ENCODE data around the gene ITIH1.

Gene ITIH1

GRCh38 chr3:52816654-52817053 is 39.3 kb downstream of the ITIH1 start:
- DNase-seq (ENCODE audit: low spot score): no peak

- DNase-seq (ENCODE audit: low spot score): no peak
Observed at GRCh38 chr3:52817221-52817620, 39.8 kb downstream of the ITIH1 start.

DNA sequence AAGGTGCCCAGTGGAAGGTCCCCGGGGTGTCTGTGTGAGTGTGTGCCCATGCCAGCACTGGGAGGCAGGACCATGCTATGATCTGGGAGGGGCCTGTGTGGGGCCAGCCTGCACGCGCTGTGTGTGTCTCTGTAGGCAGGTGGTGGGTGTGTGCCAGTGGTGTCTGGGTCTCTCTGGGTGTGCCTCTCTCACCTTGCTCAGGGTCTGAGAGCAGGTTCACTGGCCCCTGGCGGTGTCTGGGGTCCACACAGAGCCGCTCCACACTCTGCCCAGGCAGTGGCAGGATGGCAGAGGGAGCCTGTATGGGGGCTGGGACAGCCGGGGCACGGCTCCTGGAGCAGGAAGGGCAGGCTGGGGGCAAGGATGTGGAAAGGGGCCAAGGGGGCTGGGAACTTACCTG is 40.5 kb downstream of the ITIH1 start:
- DNase-seq (ENCODE audit: low spot score): no peak

- no peak for DNase-seq (ENCODE audit: low spot score)
Observed at GRCh38 chr3:52819936-52820335, 42.5 kb downstream of the ITIH1 start.

DNA sequence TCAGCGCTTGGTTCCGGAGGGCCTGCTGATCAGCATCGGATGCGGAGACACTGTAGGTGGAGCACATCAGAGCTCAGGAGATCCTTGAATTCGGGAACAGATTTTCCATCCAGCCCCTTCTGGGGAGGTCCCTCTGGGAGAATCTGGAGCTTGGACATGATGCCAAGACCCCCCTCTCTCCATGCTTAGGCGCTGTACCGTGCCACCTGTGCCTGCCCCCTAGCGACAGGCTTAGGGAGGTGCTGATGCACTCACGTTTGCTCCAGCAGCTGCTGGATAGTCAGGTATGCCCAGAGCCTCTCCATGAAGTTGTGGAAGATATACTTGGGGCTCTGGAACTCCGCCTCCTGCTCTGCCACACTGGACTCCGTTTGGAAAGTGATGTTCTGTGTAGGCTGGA is 43.3 kb downstream of the ITIH1 start:
- DNase-seq (ENCODE audit: low spot score): no peak

GRCh38 chr3:52822363-52822762 is 45.0 kb downstream of the ITIH1 start:
- no peak for DNase-seq (ENCODE audit: low spot score)

DNA sequence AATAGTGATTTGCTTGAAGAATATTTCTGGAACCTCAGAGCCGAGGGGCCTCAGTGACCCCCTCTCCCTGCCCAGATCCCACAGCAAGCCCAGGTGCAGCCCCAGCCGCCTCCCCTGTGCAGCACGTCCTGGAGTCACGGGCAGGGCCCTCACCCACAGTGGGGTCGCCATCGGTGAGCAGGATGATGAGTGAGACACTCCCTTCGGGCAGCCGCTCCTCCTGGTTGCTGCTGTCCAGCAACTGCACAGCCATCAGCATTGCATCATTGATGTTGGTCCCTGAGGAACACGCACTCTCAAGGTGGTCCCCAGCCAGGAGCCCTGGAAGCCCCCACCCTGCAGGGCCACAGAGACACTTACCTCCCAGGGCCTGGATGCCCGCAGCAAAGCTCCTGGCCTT is 46.6 kb downstream of the ITIH1 start:
- DNase-seq (ENCODE audit: low spot score): no peak

GRCh38 chr3:52827441-52827840 is 50.0 kb downstream of the ITIH1 start:
- DNase-seq (ENCODE audit: low spot score): no peak

DNA sequence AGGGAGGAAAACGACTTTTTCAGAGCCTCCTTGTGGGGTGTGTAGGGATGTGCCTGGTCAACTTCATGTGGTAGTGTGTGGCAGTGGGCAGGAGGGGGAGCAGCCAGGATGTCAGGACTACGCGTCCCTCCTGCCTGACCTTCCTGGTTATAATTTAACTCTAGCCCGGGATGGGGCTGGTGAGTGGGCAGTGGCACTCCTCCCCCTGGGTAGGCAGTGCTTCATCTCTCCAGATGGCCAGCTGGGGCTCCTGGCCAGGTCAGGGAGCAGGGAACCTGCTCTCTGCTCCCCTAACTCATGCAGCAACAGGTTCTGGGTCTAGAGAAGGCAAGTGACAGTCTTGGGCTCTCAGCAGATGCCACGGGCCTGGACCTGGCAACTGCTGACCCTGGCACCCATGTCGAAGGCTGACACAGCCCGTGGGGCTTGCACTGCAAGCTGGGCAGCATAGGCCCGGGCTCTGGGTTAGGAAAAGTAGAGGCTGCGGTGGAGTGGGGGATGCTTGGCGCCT is 50.5 kb downstream of the ITIH1 start:
- no peak for DNase-seq (ENCODE audit: low spot score)

DNA sequence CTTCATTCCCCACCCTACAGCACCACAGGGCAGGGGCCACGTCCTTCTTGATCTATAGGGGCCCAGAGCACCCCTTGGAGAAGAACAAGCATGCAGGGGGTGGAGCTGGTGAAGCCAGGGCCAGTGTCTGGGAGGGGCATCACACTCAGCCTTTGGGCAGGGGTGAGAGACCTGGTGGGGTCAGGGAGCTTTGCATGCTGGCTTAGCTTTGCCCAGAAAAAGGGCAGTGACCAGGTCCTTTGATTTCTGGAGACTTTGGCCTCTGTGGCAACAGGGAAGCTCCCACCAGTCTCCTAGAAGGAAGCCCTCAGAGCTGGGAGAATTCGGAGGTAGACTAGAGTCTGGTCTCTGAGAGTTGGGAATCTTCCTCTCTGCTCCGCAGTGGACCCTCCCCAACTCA is 52.1 kb downstream of the ITIH1 start:
- no peak for DNase-seq (ENCODE audit: low spot score)

DNA sequence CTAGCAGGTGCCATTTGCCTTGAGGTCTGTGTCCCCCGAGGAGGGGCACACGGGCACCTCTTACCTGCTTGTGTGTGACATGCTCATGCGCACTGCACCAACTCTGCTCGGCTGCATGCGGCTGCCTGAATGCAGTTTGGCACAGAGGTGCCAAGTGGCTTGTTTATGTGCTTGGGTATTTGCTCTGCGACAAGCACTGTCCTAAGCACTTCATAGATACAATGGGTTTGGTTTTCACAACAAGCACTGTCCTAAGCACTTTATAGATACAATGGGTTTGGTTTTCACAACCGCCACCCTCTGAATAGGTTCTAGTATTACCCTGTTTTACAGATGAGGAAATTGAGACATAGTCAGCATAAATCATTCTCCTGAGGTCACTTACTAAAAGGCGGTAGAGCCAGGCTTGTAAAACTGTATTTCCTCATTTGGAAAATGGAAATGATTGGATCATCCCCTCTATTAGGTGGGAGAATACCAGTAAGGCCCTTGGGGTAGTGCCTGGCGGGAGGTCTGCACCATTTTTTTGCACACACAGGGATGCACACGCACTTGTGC is 52.6 kb downstream of the ITIH1 start:
- DNase-seq (ENCODE audit: low spot score): no peak

DNA sequence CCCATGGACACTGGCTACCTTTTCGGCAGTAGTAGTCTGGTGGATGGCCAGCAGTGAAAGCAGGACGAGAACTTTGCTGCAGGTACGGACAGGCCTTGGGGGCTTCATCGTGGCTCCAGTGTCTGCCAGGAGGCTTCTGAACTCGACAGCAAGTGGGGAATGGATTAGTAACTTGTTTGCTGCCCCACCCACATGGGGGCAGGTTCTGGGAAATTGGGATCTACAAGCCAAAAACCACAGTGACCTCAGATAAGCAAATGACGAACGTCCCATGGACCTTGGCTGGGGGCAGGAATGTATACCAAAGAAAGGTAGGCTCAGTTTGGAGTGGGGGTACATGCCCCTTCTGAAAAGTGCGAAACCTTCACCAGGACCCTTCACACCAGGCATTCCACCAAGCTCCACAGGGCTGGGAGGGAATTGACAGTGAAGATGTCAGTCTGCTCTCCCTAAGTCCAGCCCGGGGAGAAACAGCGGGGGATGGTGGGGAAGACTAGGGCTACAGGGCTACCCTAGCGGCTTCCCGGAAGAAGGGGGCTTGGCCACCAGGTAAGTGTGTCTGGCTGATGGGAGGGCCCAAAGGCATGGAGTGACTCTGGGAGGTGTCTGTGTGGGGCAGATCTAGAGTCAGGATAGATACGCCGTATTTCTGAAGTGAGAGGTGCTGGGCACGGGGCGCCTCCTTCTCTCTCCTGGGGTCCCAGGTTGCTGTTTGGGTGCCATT is 53.3 kb downstream of the ITIH1 start, which contains the start of gene ITIH4:
ITIH4 (minus strand) TSS at position 138 of the 724 bp plus-strand sequence; CDS start at position 108, 30 bp downstream.
- no peak for DNase-seq (ENCODE audit: low spot score)

DNA sequence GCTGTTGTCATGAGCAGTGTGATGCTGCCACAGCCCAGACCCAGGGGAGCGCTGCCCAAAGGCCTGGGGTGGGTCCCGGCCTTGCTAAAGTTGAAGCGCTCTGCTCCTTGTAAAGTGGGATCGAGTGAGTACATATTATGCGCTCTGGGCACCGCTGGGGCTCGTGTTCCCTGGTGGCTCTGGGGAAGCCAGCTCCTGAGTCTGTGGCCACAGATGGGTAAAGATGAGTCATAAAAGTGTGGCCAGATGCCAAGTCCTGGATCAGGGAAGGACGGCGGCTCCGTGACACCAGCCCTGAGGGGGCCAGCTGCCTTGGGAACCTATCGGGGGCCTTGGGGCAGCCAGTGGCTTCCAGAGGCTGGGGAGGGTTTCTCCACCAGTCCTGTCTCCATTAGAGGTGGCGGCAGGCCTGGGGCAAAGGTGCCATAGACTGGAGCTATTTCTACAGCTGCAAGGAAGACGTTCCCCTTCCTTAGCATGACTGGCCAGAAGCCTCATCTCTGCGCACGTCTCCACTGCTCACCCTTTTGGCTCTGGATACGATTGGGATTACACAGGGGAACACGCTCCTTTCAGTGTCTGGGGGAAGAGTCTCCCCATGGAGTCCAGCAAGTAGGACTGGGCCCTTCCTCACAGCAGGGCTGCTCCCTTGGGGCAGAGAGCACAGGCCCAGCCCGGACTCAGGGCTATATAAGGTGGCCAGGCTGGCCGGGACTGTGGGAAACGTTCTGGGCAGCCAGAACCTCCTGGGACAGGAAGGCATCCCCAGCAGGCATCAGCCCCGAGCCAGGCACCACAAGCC is 54.3 kb downstream of the ITIH1 start:
- no peak for DNase-seq (ENCODE audit: low spot score)

GRCh38 chr3:52833202-52833601 is 55.8 kb downstream of the ITIH1 start:
- no peak for DNase-seq (ENCODE audit: low spot score)

- no peak for DNase-seq (ENCODE audit: low spot score)
Observed at GRCh38 chr3:52834871-52835501, 57.6 kb downstream of the ITIH1 start, which contains the start of gene MUSTN1. TSS of gene MUSTN1 (minus strand) at chr3:52835019. CDS start at chr3:52834948, 71 bp downstream.

- DNase-seq (ENCODE audit: low spot score): no peak
Observed at GRCh38 chr3:52835766-52836470, 58.5 kb downstream of the ITIH1 start.

GRCh38 chr3:52836471-52836845 is 59.1 kb downstream of the ITIH1 start:
- DNase-seq (ENCODE audit: low spot score): no peak

- no peak for DNase-seq (ENCODE audit: low spot score)
Observed at GRCh38 chr3:52836986-52837385, 59.6 kb downstream of the ITIH1 start.

DNA sequence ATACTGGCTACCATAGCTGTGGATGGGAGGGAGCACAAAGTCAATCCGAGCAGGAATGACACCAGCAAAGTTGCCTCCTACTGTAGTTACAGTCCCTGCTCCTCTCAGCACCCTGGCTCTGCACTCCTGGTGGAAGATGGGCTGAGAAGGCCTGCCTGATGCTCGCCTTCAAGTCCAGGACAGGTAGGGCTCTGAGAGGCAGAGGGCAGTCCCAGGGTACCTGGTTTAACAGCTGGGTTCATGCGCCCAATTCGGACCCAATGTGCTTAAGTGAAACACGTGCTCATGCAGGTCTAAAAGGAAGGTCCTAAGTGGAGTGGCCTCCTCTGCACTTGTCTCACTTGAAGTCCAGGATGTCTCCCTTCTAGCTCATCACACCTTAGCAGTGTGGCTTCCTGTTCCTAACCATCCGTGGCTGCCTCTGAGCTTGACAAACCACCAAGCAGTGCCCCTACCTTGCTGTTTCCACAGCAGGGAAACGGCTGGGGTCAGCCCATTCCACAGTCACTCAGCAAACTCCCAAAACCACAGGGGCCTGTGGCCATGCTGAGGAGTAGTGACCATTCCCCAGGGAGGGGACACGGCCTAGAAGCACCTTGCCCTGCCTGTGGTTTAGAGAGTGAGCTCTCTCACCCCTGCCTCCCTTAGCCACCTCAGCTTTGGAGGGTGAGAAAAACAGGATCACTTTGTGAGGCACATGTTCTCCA is 61.3 kb downstream of the ITIH1 start:
- DNase-seq (ENCODE audit: low spot score): no peak

- DNase-seq (ENCODE audit: low spot score): no peak
Observed at GRCh38 chr3:52839268-52839575, 61.8 kb downstream of the ITIH1 start.

GRCh38 chr3:52839892-52840545 is 62.6 kb downstream of the ITIH1 start:
- DNase-seq (ENCODE audit: low spot score): no peak

Measured in putamen (tissue), 1 donor.